ENCODE measurements around the gene OLA1.

OLA1 gene

GRCh38 chr2:174121612-174122011 is 126.7 kb downstream of the OLA1 start:
- Histone ChIP-seq H3K4me3 (ENCODE audit: low read depth, low read length) (peak overlapping the region; percentile 3; the same call in 1 of the 2 replicates), H3K27ac (ENCODE audit: low read depth, low read length) (peak overlapping the region; percentile 70), H3K4me1 (ENCODE audit: control insufficient read depth, insufficient read depth, low read length) (peaks cover 98% of the 10 kb centered on the region), H3K9ac (ENCODE audit: low read depth, low read length) (no peak overlapping the region), H3K36me3 (ENCODE audit: control insufficient read depth, insufficient read depth, low read length) (no peaks in the 10 kb centered on the region), H3K27me3 (ENCODE audit: control insufficient read depth, insufficient read depth, low read length) (no peaks in the 10 kb centered on the region), H3K9me3 (ENCODE audit: control insufficient read depth, insufficient read depth, low read length) (no peaks in the 10 kb centered on the region)

- H3K27ac ChIP-seq (ENCODE audit: low read depth, low read length) = peak overlapping the region; percentile 70
- H3K36me3 ChIP-seq (ENCODE audit: control insufficient read depth, insufficient read depth, low read length) = no peaks in the 10 kb centered on the region
- no peaks in the 10 kb centered on the region for H3K27me3 ChIP-seq (ENCODE audit: control insufficient read depth, insufficient read depth, low read length)
- H3K9ac ChIP-seq (ENCODE audit: low read depth, low read length) = no peak overlapping the region
- H3K9me3 ChIP-seq (ENCODE audit: control insufficient read depth, insufficient read depth, low read length) = no peaks in the 10 kb centered on the region
- H3K4me1 ChIP-seq (ENCODE audit: control insufficient read depth, insufficient read depth, low read length) = peaks cover 98% of the 10 kb centered on the region
- H3K4me3 ChIP-seq (ENCODE audit: low read depth, low read length) = no peak overlapping the region
Measured at GRCh38 chr2:174121175-174121574, 127.2 kb downstream of the OLA1 start.

GRCh38 chr2:174120346-174120745 is 128.0 kb downstream of the OLA1 start:
- no peaks in the 10 kb centered on the region for H3K36me3 ChIP-seq (ENCODE audit: control insufficient read depth, insufficient read depth, low read length)
- peak overlapping the region; percentile 70 for H3K27ac ChIP-seq (ENCODE audit: low read depth, low read length)
- H3K9me3 ChIP-seq (ENCODE audit: control insufficient read depth, insufficient read depth, low read length) = no peaks in the 10 kb centered on the region
- H3K27me3 ChIP-seq (ENCODE audit: control insufficient read depth, insufficient read depth, low read length) = no peaks in the 10 kb centered on the region
- no peak overlapping the region for H3K4me3 ChIP-seq (ENCODE audit: low read depth, low read length)
- H3K9ac ChIP-seq (ENCODE audit: low read depth, low read length) = no peak overlapping the region
- peaks cover 98% of the 10 kb centered on the region for H3K4me1 ChIP-seq (ENCODE audit: control insufficient read depth, insufficient read depth, low read length)

GRCh38 chr2:174117951-174118930 is 130.1 kb downstream of the OLA1 start:
- Histone ChIP-seq H3K9me3 (ENCODE audit: control insufficient read depth, insufficient read depth, low read length) (no peaks in the 10 kb centered on the region), H3K9ac (ENCODE audit: low read depth, low read length) (no peak overlapping the region), H3K4me3 (ENCODE audit: low read depth, low read length) (no peak overlapping the region), H3K4me1 (ENCODE audit: control insufficient read depth, insufficient read depth, low read length) (peaks cover 89% of the 10 kb centered on the region), H3K27ac (ENCODE audit: low read depth, low read length) (peak overlapping the region; percentile 67), H3K27me3 (ENCODE audit: control insufficient read depth, insufficient read depth, low read length) (no peaks in the 10 kb centered on the region), H3K36me3 (ENCODE audit: control insufficient read depth, insufficient read depth, low read length) (no peaks in the 10 kb centered on the region)

- Histone ChIP-seq H3K27ac (ENCODE audit: low read depth, low read length) (no peak overlapping the region), H3K36me3 (ENCODE audit: control insufficient read depth, insufficient read depth, low read length) (no peaks in the 10 kb centered on the region), H3K4me1 (ENCODE audit: control insufficient read depth, insufficient read depth, low read length) (peaks cover 32% of the 10 kb centered on the region), H3K9me3 (ENCODE audit: control insufficient read depth, insufficient read depth, low read length) (no peaks in the 10 kb centered on the region), H3K27me3 (ENCODE audit: control insufficient read depth, insufficient read depth, low read length) (no peaks in the 10 kb centered on the region), H3K9ac (ENCODE audit: low read depth, low read length) (no peak overlapping the region), H3K4me3 (ENCODE audit: low read depth, low read length) (no peak overlapping the region)
Measured at GRCh38 chr2:174112073-174112472, 136.3 kb downstream of the OLA1 start.

- H3K9ac ChIP-seq (ENCODE audit: low read depth, low read length) = no peak overlapping the region
- no peak overlapping the region for H3K4me3 ChIP-seq (ENCODE audit: low read depth, low read length)
- no peaks in the 10 kb centered on the region for H3K9me3 ChIP-seq (ENCODE audit: control insufficient read depth, insufficient read depth, low read length)
- no peaks in the 10 kb centered on the region for H3K36me3 ChIP-seq (ENCODE audit: control insufficient read depth, insufficient read depth, low read length)
- no peaks in the 10 kb centered on the region for H3K27me3 ChIP-seq (ENCODE audit: control insufficient read depth, insufficient read depth, low read length)
- peaks cover 25% of the 10 kb centered on the region for H3K4me1 ChIP-seq (ENCODE audit: control insufficient read depth, insufficient read depth, low read length)
- H3K27ac ChIP-seq (ENCODE audit: low read depth, low read length) = no peak overlapping the region
Measured at GRCh38 chr2:174108579-174108978, 139.8 kb downstream of the OLA1 start.

GRCh38 chr2:174106736-174107135 is 141.6 kb downstream of the OLA1 start:
- H3K9me3 ChIP-seq (ENCODE audit: control insufficient read depth, insufficient read depth, low read length) = no peaks in the 10 kb centered on the region
- H3K4me3 ChIP-seq (ENCODE audit: low read depth, low read length) = no peak overlapping the region
- peak overlapping the region; percentile 42 for H3K27ac ChIP-seq (ENCODE audit: low read depth, low read length)
- no peaks in the 10 kb centered on the region for H3K36me3 ChIP-seq (ENCODE audit: control insufficient read depth, insufficient read depth, low read length)
- H3K4me1 ChIP-seq (ENCODE audit: control insufficient read depth, insufficient read depth, low read length) = peaks cover 34% of the 10 kb centered on the region
- H3K27me3 ChIP-seq (ENCODE audit: control insufficient read depth, insufficient read depth, low read length) = no peaks in the 10 kb centered on the region
- H3K9ac ChIP-seq (ENCODE audit: low read depth, low read length) = 0 out of 2 replicates have a peak overlapping the region, but pooled peaks have one; percentile 1

- Histone ChIP-seq H3K9ac (ENCODE audit: low read depth, low read length) (no peak overlapping the region), H3K27me3 (ENCODE audit: control insufficient read depth, insufficient read depth, low read length) (no peaks in the 10 kb centered on the region), H3K9me3 (ENCODE audit: control insufficient read depth, insufficient read depth, low read length) (no peaks in the 10 kb centered on the region), H3K36me3 (ENCODE audit: control insufficient read depth, insufficient read depth, low read length) (no peaks in the 10 kb centered on the region), H3K27ac (ENCODE audit: low read depth, low read length) (no peak overlapping the region), H3K4me1 (ENCODE audit: control insufficient read depth, insufficient read depth, low read length) (no peaks in the 10 kb centered on the region), H3K4me3 (ENCODE audit: low read depth, low read length) (no peak overlapping the region)
Measured at GRCh38 chr2:174094542-174094941, 153.8 kb downstream of the OLA1 start.

GRCh38 chr2:174090476-174090875 is 157.9 kb downstream of the OLA1 start:
- Histone ChIP-seq H3K9me3 (ENCODE audit: control insufficient read depth, insufficient read depth, low read length) (no peaks in the 10 kb centered on the region), H3K27me3 (ENCODE audit: control insufficient read depth, insufficient read depth, low read length) (no peaks in the 10 kb centered on the region), H3K9ac (ENCODE audit: low read depth, low read length) (no peak overlapping the region), H3K36me3 (ENCODE audit: control insufficient read depth, insufficient read depth, low read length) (no peaks in the 10 kb centered on the region), H3K4me3 (ENCODE audit: low read depth, low read length) (no peak overlapping the region), H3K27ac (ENCODE audit: low read depth, low read length) (no peak overlapping the region), H3K4me1 (ENCODE audit: control insufficient read depth, insufficient read depth, low read length) (no peaks in the 10 kb centered on the region)

GRCh38 chr2:174088706-174089460 is 159.4 kb downstream of the OLA1 start:
- Histone ChIP-seq H3K9ac (ENCODE audit: low read depth, low read length) (no peak overlapping the region), H3K4me3 (ENCODE audit: low read depth, low read length) (no peak overlapping the region), H3K36me3 (ENCODE audit: control insufficient read depth, insufficient read depth, low read length) (no peaks in the 10 kb centered on the region), H3K9me3 (ENCODE audit: control insufficient read depth, insufficient read depth, low read length) (no peaks in the 10 kb centered on the region), H3K27ac (ENCODE audit: low read depth, low read length) (no peak overlapping the region), H3K4me1 (ENCODE audit: control insufficient read depth, insufficient read depth, low read length) (peaks cover 13% of the 10 kb centered on the region), H3K27me3 (ENCODE audit: control insufficient read depth, insufficient read depth, low read length) (no peaks in the 10 kb centered on the region)

GRCh38 chr2:174086708-174087107 is 161.6 kb downstream of the OLA1 start:
- Histone ChIP-seq H3K36me3 (ENCODE audit: control insufficient read depth, insufficient read depth, low read length) (no peaks in the 10 kb centered on the region), H3K4me1 (ENCODE audit: control insufficient read depth, insufficient read depth, low read length) (peaks cover 20% of the 10 kb centered on the region), H3K4me3 (ENCODE audit: low read depth, low read length) (no peak overlapping the region), H3K9me3 (ENCODE audit: control insufficient read depth, insufficient read depth, low read length) (no peaks in the 10 kb centered on the region), H3K27me3 (ENCODE audit: control insufficient read depth, insufficient read depth, low read length) (no peaks in the 10 kb centered on the region), H3K27ac (ENCODE audit: low read depth, low read length) (no peak overlapping the region), H3K9ac (ENCODE audit: low read depth, low read length) (no peak overlapping the region)

Data from HUES48 (cell line).